ENCODE data around the gene GBX1.

DNA sequence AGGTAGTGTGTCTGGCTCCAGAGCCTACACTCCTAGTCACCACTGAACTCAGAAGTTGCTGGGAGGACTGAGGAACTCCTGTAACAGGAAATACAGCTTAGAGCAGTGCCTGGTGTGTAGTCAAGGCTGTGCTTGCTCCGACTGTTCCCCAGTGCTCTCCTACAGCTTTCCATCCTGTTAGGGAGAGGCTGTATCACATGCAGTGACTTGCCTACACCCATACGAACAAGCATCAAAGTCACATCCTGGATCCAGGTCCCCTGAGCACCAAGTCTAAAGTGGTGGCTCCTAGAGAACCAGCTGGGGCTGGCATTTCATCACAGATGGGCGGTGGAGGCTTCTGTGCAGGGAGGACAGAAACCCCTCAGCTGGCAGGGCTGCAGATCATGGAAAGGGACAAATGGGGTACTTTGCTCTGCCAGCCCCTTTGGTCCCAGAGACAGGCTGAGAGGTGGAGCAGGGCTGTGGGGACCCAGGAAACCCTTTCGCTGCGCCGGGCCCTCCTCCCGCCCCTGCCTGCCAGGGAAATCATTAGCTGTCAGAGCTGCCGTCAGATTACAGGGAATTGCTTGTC lies 11.9 kb upstream of the GBX1 start:
- TF ChIP-seq, protein P1, sequence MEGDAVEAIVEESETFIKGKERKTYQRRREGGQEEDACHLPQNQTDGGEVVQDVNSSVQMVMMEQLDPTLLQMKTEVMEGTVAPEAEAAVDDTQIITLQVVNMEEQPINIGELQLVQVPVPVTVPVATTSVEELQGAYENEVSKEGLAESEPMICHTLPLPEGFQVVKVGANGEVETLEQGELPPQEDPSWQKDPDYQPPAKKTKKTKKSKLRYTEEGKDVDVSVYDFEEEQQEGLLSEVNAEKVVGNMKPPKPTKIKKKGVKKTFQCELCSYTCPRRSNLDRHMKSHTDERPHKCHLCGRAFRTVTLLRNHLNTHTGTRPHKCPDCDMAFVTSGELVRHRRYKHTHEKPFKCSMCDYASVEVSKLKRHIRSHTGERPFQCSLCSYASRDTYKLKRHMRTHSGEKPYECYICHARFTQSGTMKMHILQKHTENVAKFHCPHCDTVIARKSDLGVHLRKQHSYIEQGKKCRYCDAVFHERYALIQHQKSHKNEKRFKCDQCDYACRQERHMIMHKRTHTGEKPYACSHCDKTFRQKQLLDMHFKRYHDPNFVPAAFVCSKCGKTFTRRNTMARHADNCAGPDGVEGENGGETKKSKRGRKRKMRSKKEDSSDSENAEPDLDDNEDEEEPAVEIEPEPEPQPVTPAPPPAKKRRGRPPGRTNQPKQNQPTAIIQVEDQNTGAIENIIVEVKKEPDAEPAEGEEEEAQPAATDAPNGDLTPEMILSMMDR (IDR thresholded peaks at IDR 0.05), result no peak
- no peak for TF ChIP-seq POLR2A (IDR thresholded peaks at IDR 0.05)

Data from right lobe of liver (tissue), 4 donors.